H1 (cell line): ENCODE results near the gene RNF214. TPM values are rescaled to one million over a fixed set of nuclear protein-coding genes. Genes with fewer than 3 reads are reported as not detected.

Experiments
- HDAC6 ChIP-seq: IDR thresholded peaks from one replicate; pipeline ENCODE4 v1.7.1; 2012; ENCODE audit warnings: low read depth, mild to moderate bottlenecking, inconsistent platforms, low read length, moderate library complexity
- polyA plus RNA-seq, 7 experiments: library from polyadenylated mRNA; depleted of rRNA in 3 of 7; stranded (reverse) in 5 of 7; unstranded in 2 of 7; fragments of >200 nt in 5 of 7; fragments of 200-250 nt in 2 of 7; gene quantifications; 1 replicate in 5 of 7; 2 replicates in 1 of 7; 4 replicates in 1 of 7; pipeline versions ENCODE4 v1.2.1 to v1.2.3, GENCODE V29; 2011 to 2013; ENCODE audit warnings: missing spikeins in 2 of 7, mixed read lengths in 2 of 7
- total RNA-seq: library from RNA; stranded (reverse); fragmentation: NEBNext Ultra II Directional; extraction: Animal tissue kit (Norgen Biotek cat#: 25700); gene quantifications from 2 replicates; pipeline ENCODE4 v1.2.1, GENCODE V29; 2021
- TF ChIP-seq, protein P1 (sequence below): fragments of 300-600 bp; sonication (generic); IDR thresholded peaks from 2 replicates; pipeline ENCODE4 v1.7.1; 2012; ENCODE audit warnings: low read length, moderate library complexity, mild to moderate bottlenecking, inconsistent platforms; ENCODE audit not compliant: insufficient replicate concordance

RNF214 gene
- total and polyA plus RNA-seq, 2 of the 8 experiments (the other 6 are each of a cell fraction or from before 2014, with no cell fraction given): 34.9 to 35.6 TPM

DNA sequence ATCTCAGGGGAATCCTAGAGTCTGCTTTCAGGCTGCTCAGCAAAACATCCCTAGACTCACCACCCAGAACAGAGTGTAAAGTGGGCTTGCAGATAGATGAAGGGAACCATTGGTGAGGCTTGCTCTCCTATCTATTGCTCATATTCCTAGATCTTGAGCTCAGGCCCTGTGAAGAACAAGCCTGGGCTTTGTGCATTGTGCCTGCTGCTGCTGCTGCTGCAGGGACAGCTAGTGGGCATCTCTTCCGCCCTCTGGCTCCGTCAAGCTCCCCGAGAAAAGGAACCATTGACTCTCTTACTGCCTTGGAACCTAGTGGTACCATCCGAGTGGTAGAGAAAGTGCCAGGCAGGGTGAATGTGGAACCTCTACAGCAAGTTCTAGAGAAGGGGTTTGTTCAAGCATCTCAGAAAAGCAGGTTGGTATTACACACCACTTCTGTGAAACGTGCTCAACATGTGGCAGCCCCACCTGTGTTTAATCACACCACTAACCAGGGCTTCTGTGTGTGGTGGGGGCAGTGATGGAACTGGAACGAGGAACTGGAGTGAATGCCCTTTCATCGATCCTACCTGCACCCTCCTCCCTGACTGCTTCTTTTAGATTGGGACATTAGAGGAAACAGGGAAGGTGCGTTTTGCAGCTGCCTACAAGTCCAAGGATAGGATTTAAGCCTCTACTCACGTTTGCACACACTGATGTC lies 63.1 kb downstream of the RNF214 start (continued):
- TF ChIP-seq, protein P1, sequence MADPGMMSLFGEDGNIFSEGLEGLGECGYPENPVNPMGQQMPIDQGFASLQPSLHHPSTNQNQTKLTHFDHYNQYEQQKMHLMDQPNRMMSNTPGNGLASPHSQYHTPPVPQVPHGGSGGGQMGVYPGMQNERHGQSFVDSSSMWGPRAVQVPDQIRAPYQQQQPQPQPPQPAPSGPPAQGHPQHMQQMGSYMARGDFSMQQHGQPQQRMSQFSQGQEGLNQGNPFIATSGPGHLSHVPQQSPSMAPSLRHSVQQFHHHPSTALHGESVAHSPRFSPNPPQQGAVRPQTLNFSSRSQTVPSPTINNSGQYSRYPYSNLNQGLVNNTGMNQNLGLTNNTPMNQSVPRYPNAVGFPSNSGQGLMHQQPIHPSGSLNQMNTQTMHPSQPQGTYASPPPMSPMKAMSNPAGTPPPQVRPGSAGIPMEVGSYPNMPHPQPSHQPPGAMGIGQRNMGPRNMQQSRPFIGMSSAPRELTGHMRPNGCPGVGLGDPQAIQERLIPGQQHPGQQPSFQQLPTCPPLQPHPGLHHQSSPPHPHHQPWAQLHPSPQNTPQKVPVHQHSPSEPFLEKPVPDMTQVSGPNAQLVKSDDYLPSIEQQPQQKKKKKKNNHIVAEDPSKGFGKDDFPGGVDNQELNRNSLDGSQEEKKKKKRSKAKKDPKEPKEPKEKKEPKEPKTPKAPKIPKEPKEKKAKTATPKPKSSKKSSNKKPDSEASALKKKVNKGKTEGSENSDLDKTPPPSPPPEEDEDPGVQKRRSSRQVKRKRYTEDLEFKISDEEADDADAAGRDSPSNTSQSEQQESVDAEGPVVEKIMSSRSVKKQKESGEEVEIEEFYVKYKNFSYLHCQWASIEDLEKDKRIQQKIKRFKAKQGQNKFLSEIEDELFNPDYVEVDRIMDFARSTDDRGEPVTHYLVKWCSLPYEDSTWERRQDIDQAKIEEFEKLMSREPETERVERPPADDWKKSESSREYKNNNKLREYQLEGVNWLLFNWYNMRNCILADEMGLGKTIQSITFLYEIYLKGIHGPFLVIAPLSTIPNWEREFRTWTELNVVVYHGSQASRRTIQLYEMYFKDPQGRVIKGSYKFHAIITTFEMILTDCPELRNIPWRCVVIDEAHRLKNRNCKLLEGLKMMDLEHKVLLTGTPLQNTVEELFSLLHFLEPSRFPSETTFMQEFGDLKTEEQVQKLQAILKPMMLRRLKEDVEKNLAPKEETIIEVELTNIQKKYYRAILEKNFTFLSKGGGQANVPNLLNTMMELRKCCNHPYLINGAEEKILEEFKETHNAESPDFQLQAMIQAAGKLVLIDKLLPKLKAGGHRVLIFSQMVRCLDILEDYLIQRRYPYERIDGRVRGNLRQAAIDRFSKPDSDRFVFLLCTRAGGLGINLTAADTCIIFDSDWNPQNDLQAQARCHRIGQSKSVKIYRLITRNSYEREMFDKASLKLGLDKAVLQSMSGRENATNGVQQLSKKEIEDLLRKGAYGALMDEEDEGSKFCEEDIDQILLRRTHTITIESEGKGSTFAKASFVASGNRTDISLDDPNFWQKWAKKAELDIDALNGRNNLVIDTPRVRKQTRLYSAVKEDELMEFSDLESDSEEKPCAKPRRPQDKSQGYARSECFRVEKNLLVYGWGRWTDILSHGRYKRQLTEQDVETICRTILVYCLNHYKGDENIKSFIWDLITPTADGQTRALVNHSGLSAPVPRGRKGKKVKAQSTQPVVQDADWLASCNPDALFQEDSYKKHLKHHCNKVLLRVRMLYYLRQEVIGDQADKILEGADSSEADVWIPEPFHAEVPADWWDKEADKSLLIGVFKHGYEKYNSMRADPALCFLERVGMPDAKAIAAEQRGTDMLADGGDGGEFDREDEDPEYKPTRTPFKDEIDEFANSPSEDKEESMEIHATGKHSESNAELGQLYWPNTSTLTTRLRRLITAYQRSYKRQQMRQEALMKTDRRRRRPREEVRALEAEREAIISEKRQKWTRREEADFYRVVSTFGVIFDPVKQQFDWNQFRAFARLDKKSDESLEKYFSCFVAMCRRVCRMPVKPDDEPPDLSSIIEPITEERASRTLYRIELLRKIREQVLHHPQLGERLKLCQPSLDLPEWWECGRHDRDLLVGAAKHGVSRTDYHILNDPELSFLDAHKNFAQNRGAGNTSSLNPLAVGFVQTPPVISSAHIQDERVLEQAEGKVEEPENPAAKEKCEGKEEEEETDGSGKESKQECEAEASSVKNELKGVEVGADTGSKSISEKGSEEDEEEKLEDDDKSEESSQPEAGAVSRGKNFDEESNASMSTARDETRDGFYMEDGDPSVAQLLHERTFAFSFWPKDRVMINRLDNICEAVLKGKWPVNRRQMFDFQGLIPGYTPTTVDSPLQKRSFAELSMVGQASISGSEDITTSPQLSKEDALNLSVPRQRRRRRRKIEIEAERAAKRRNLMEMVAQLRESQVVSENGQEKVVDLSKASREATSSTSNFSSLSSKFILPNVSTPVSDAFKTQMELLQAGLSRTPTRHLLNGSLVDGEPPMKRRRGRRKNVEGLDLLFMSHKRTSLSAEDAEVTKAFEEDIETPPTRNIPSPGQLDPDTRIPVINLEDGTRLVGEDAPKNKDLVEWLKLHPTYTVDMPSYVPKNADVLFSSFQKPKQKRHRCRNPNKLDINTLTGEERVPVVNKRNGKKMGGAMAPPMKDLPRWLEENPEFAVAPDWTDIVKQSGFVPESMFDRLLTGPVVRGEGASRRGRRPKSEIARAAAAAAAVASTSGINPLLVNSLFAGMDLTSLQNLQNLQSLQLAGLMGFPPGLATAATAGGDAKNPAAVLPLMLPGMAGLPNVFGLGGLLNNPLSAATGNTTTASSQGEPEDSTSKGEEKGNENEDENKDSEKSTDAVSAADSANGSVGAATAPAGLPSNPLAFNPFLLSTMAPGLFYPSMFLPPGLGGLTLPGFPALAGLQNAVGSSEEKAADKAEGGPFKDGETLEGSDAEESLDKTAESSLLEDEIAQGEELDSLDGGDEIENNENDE: no peak
- no peak for TF ChIP-seq HDAC6
- TF ChIP-seq, all 59 proteins: peak for 0
